Esophagus muscularis mucosa (tissue), 3 donors: ENCODE measurements around the gene ZNF841.

Experiments used
- CTCF ChIP-seq, 3 experiments: fragments of 200-600 bp in 2 of 3; fragments of 450-650 bp in 1 of 3; sonication (generic) in 2 of 3; IDR thresholded peaks; one replicate each; pipeline ENCODE4 v1.5.1; 2017 to 2019; ENCODE audit warnings: antibody characterized with exemption in 3 of 3, mild to moderate bottlenecking in 2 of 3, moderate library complexity in 1 of 3
- POLR2A ChIP-seq: fragments of 450-650 bp; IDR thresholded peaks from one replicate; pipeline ENCODE4 v1.6.1; 2017; ENCODE audit warnings: antibody characterized with exemption, moderate library complexity, mild to moderate bottlenecking, low read depth
- POLR2AphosphoS5 ChIP-seq, 2 donors: sonication (generic); formaldehyde crosslinking; IDR thresholded peaks; one replicate each; pipeline ENCODE4 v1.6.1; 2017; ENCODE audit warnings: antibody characterized with exemption in 2 of 2

GRCh38 chr19:52114691-52115090, 19.1 kb upstream of the ZNF841 start:
- TF ChIP-seq CTCF (IDR thresholded peaks at IDR 0.05) (no peak), POLR2A (no peak), POLR2AphosphoS5 (IDR thresholded peaks at IDR 0.05) (no peak)
